PFSK-1 (cell line): ENCODE data around the gene VGLL4.

Source experiments
- FOXP2 ChIP-seq: optimal IDR thresholded peaks from 2 replicates; pipeline ENCODE3; 2011; ENCODE audit warnings: borderline replicate concordance, control low read depth, inconsistent platforms; ENCODE audit not compliant: insufficient read depth; ENCODE audit errors: extremely low read length, extremely low read depth
- POLR2AphosphoS5 ChIP-seq: IDR thresholded peaks from 2 replicates; pipeline ENCODE4 v1.6.1; 2012; ENCODE audit warnings: low read depth, mild to moderate bottlenecking, control low read depth, low read length, moderate library complexity
- REST ChIP-seq, 2 experiments: IDR thresholded peaks; 2 replicates each; pipeline versions ENCODE4 v1.6.1 to v1.8.0; 2011 to 2012; ENCODE audit warnings: low read depth in 2 of 2, low read length in 2 of 2, control low read depth in 1 of 2, inconsistent platforms in 1 of 2, mild to moderate bottlenecking in 1 of 2, moderate library complexity in 1 of 2; ENCODE audit not compliant: insufficient read depth in 1 of 2
- SIN3A ChIP-seq: IDR thresholded peaks from 2 replicates; pipeline ENCODE4 v1.6.1; 2012; ENCODE audit warnings: mild to moderate bottlenecking, low read length, moderate library complexity, borderline replicate concordance; ENCODE audit not compliant: insufficient read depth
- TAF1 ChIP-seq: IDR thresholded peaks from 2 replicates; pipeline ENCODE4 v1.6.1; 2012; ENCODE audit warnings: low read length, control low read depth, borderline replicate concordance; ENCODE audit not compliant: insufficient read depth

Gene VGLL4

GRCh38 chr3:11562277-11562881 lies 81.3 kb downstream of the VGLL4 start:
- TF ChIP-seq SIN3A (no peak), POLR2AphosphoS5 (no peak), REST (IDR thresholded peaks at IDR 0.05; ENCODE audit: insufficient read depth in 1 of 2, low read depth in 2 of 2, low read length in 2 of 2) (no peak)

GRCh38 chr3:11560746-11561145 lies 83.0 kb downstream of the VGLL4 start:
- TF ChIP-seq POLR2AphosphoS5 (no peak), REST (IDR thresholded peaks at IDR 0.05; ENCODE audit: insufficient read depth in 1 of 2, low read depth in 2 of 2, low read length in 2 of 2) (no peak), TAF1 (no peak), SIN3A (no peak), FOXP2 (no peak)

GRCh38 chr3:11559816-11560633 lies 83.7 kb downstream of the VGLL4 start:
- no peak for TF ChIP-seq SIN3A
- no peak for TF ChIP-seq FOXP2
- no peak for TF ChIP-seq POLR2AphosphoS5
- TF ChIP-seq REST (IDR thresholded peaks at IDR 0.05; ENCODE audit: insufficient read depth in 1 of 2, low read depth in 2 of 2, low read length in 2 of 2) = no peak
- no peak for TF ChIP-seq TAF1

GRCh38 chr3:11558918-11559815 lies 84.5 kb downstream of the VGLL4 start:
- TF ChIP-seq REST (IDR thresholded peaks at IDR 0.05; ENCODE audit: insufficient read depth in 1 of 2, low read depth in 2 of 2, low read length in 2 of 2) (no peak), TAF1 (no peak), FOXP2 (no peak), POLR2AphosphoS5 (no peak), SIN3A (no peak)
